OCI-LY3 (cell line): ENCODE measurements around the gene MINK1.

Experiments used
- H2AFZ ChIP-seq: fragments of 200-600, 300-600 bp; shearing (Covaris generic); 2 replicates; pipeline ENCODE4 v1.6.0; 2014; ENCODE audit warnings: antibody characterized with exemption, low read depth, low read length
- H3K27ac ChIP-seq: fragments of 200-600, 300-600 bp; sonication (generic); 2 replicates; pipeline ENCODE4 v1.5.1; 2014; ENCODE audit warnings: mild to moderate bottlenecking, low read length, moderate library complexity, mixed read lengths
- H3K27me3 ChIP-seq: fragments of 200-600, 300-600 bp; sonication (generic); 2 replicates; pipeline ENCODE4 v1.6.1; 2014; ENCODE audit warnings: low read depth, low read length, mixed read lengths
- H3K36me3 ChIP-seq: fragments of 200-600, 300-600 bp; sonication (generic); replicated peaks from 2 replicates; pipeline ENCODE3; 2014; ENCODE audit warnings: low read depth, low read length, mixed read lengths
- H3K4me1 ChIP-seq: fragments of 300-600, 200-600 bp; sonication (generic); 2 replicates; pipeline ENCODE4 v1.6.1; 2014; ENCODE audit warnings: low read length, mixed read lengths
- H3K4me2 ChIP-seq: fragments of 200-600, 300-600 bp; sonication (generic); 2 replicates; pipeline ENCODE4 v1.6.1; 2014; ENCODE audit warnings: low read length, mixed read lengths
- H3K4me3 ChIP-seq: fragments of 300-600, 200-600 bp; sonication (generic); 2 replicates; pipeline ENCODE4 v1.5.1; 2014; ENCODE audit warnings: antibody characterized with exemption, mild to moderate bottlenecking, low read length, moderate library complexity
- H3K79me2 ChIP-seq: fragments of 300-600, 200-600 bp; shearing (Covaris generic); 2 replicates; pipeline ENCODE4 v1.6.1; 2014; ENCODE audit warnings: mild to moderate bottlenecking, low read length, mixed read lengths
- H3K9ac ChIP-seq: fragments of 300-600, 200-600 bp; shearing (Covaris generic); 2 replicates; pipeline ENCODE4 v1.6.0; 2014; ENCODE audit warnings: mild to moderate bottlenecking, low read length, moderate library complexity
- H3K9me3 ChIP-seq: fragments of 200-600, 300-600 bp; shearing (Covaris generic); 2 replicates; pipeline ENCODE4 v1.6.1; 2014; ENCODE audit warnings: low read length, mixed read lengths; ENCODE audit not compliant: insufficient read depth
- H4K20me1 ChIP-seq: fragments of 200-600, 300-600 bp; sonication (generic); 2 replicates; pipeline ENCODE4 v1.6.1; 2016; ENCODE audit warnings: low read length, mixed read lengths; ENCODE audit not compliant: insufficient read depth
- EZH2phosphoT487 ChIP-seq: fragments of 200-600 bp; shearing (Covaris generic); IDR thresholded peaks from 2 replicates; pipeline ENCODE4 v1.6.1; 2018; ENCODE audit warnings: antibody characterized with exemption, mixed run types, low read depth
- TF ChIP-seq, protein P1 (sequence below): fragments of 200-600, 300-600 bp; sonication (generic); IDR thresholded peaks from 2 replicates; pipeline ENCODE4 v1.5.1; 2014; ENCODE audit warnings: antibody characterized with exemption, low read length, low read depth

The MINK1 gene

DNA sequence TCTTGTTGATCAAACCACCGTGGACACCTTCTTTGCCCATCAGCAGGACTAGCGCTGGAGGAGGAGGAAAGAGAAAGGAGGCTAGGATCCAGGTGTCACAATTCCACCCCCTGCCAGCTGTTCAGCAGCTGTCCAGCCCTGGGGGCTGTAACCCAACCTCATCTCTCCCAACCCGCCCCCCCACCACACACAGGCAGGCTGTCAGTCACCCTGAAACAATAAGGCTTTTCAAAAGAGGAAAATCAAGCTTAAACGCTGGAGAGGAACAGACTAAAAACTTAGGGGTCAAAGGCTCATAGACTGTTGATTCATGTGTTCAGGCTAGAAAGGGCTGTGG lies 112.8 kb downstream of the MINK1 start:
- peak overlapping the region; percentile 100 for H3K27ac ChIP-seq

DNA sequence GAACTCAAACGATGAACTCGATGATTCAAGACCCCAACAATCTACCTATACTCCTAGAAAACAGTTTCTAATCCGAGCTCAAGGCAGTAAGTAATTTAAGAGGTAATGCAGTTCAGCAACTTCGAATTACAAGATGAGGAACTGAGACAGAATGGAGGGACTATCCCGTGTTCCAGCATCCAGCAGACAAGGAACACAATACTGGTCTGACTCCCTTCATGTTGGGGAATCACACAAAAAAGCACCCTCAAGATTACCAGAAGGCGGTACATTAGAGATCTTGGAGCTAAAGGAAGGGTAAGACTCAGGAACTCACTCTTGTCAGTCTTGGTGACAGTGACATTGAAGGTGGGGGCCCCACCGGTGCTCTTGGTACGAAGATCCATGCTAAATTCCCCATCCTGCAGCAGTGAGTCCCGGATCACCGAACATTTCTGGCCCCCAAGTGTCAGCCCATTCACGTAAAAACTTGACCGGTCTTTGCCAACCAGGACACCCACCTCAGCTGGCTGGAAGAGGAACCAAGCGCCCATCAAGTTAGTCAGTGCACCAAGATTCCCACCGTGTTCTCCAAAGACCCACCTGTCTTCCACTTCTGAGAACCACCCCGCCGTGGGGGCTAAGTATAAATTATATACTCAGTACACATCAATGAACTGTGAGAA lies 113.3 kb downstream of the MINK1 start:
- H3K79me2 ChIP-seq: peaks cover 86% of the 10 kb centered on the region
- H4K20me1 ChIP-seq: peaks cover 30% of the 10 kb centered on the region
- H3K4me1 ChIP-seq: peaks cover 40% of the 10 kb centered on the region
- peak overlapping the region; percentile 100 for H3K9ac ChIP-seq
- peak overlapping the region; percentile 99 for H3K4me3 ChIP-seq
- no peak overlapping the region for H2AFZ ChIP-seq
- no peaks in the 10 kb centered on the region for H3K9me3 ChIP-seq
- TF ChIP-seq, protein P1, sequence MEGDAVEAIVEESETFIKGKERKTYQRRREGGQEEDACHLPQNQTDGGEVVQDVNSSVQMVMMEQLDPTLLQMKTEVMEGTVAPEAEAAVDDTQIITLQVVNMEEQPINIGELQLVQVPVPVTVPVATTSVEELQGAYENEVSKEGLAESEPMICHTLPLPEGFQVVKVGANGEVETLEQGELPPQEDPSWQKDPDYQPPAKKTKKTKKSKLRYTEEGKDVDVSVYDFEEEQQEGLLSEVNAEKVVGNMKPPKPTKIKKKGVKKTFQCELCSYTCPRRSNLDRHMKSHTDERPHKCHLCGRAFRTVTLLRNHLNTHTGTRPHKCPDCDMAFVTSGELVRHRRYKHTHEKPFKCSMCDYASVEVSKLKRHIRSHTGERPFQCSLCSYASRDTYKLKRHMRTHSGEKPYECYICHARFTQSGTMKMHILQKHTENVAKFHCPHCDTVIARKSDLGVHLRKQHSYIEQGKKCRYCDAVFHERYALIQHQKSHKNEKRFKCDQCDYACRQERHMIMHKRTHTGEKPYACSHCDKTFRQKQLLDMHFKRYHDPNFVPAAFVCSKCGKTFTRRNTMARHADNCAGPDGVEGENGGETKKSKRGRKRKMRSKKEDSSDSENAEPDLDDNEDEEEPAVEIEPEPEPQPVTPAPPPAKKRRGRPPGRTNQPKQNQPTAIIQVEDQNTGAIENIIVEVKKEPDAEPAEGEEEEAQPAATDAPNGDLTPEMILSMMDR: no peak
- no peak for TF ChIP-seq EZH2phosphoT487
- H3K27ac ChIP-seq: peak overlapping the region; percentile 100
- peak overlapping the region; percentile 98 for H3K4me2 ChIP-seq
- peaks cover 51% of the 10 kb centered on the region for H3K36me3 ChIP-seq
- no peaks in the 10 kb centered on the region for H3K27me3 ChIP-seq

More for the DNA sequence above, 112.8 kb downstream of the MINK1 start:
- H3K4me2 ChIP-seq: peak overlapping the region; percentile 98
- peak overlapping the region; percentile 100 for H3K9ac ChIP-seq
- peaks cover 39% of the 10 kb centered on the region for H3K4me1 ChIP-seq
- H3K9me3 ChIP-seq: no peaks in the 10 kb centered on the region
- peaks cover 54% of the 10 kb centered on the region for H3K36me3 ChIP-seq
- H3K27me3 ChIP-seq: no peaks in the 10 kb centered on the region
- no peak overlapping the region for H2AFZ ChIP-seq
- peak overlapping the region; percentile 99 for H3K4me3 ChIP-seq
- TF ChIP-seq EZH2phosphoT487: no peak
- peaks cover 30% of the 10 kb centered on the region for H4K20me1 ChIP-seq
- H3K79me2 ChIP-seq: peaks cover 86% of the 10 kb centered on the region

DNA sequence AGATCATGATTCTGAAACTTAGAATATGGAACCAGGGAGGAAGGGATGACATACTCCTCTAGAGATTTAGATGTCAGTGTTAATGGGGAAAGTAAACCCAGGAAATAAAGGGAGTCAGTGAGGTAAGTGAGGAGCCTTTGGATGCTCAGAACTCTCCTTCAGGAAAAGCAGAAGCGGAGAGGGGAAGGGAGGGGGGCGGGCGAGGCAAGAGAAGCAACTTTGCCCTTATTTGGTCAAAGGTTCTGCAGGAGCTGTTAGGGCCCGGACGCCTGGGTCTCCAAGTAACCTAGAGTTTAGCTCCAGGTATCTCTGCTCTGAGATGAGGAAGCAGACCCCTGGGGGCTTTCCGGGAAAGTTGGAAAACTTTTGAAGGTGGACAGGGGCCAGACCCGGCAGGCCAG lies 113.9 kb downstream of the MINK1 start:
- Histone ChIP-seq H3K9ac (peak overlapping the region; percentile 100), H3K4me3 (peak overlapping the region; percentile 99), H3K36me3 (peaks cover 51% of the 10 kb centered on the region), H3K4me2 (peak overlapping the region; percentile 98), H3K4me1 (peaks cover 39% of the 10 kb centered on the region), H3K27me3 (no peaks in the 10 kb centered on the region), H3K79me2 (peaks cover 83% of the 10 kb centered on the region), H3K9me3 (no peaks in the 10 kb centered on the region), H3K27ac (peak overlapping the region; percentile 100), H4K20me1 (peaks cover 30% of the 10 kb centered on the region), H2AFZ (no peak overlapping the region)
- TF ChIP-seq, protein P1: no peak
- no peak for TF ChIP-seq EZH2phosphoT487
